Measurements from ENCODE around the gene TECTB.

The TECTB gene

DNA sequence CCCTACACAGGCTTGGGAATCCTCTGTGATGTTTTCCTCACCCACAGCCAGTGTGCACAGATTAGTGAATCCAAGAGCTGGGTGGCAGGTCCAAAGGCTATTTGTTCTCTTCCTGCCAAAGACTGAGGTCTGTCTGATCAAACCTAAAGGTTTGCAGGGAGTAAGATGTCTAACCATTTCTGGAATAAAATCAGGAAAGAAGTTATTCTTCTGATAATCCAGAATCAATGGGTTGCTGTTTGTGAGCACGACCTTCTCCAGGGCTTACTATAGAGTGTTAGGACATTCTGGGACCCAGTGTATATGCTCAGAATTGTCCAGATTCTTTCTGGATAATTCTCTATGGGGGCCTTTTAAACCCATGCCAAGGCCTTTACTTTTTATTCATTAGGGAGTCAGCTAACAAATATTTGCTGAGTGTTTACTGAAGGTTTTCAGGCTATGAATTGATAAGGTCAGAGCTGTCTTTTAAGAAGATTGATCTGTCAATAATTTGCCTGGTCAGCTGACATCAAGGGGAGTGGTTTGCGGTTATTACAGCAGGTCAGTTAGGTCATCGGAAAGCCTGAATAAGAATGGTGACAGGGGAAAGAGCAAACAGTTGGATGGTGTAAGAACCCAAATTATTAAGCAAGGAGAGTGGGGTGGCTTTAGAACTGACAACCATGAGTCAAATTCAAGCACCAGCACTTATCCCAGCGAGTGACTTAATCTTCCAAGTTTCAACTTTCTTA lies 7.5 kb upstream of the TECTB start:
- DNase-seq: no peak

DNA sequence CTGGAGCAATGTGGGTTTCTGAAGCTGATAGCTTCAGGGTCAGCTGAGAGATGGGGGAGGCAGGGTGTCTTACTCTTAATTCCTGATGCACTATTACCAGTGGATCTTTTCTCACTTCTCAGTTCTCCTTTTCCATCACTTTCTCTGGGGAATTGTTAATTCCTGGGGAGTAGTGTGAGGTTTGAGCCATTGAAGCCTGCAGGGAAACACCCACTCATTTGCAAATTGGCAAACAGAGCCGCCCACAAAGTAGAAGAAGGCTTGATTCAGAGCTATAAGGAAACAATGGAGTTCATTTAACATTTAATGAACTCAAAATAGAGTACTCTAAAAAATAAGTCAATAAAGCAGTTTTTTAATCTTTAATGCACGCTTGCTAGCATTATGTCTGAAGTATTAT lies 4.3 kb upstream of the TECTB start:
- no peak for DNase-seq

DNA sequence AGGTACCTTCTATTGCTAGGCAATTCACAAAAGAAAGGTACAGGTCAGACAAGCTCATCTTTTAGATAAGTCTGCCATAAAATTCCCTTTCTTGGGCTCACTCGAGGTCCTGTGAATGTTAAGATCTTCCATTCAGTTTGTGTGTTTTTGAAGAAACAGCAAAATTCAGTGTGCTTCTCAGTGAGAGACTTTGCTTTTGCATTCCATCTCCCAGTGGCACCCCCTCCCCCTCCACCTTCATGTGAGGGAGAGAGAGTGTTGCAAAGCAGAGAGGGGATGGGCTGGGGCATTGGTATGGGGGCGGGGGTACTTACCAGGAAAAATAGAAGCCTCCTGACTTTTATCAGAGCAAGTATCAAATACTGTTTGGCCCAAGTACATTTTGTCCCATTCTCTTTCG lies 3.8 kb upstream of the TECTB start:
- DNase-seq: no peak

DNA sequence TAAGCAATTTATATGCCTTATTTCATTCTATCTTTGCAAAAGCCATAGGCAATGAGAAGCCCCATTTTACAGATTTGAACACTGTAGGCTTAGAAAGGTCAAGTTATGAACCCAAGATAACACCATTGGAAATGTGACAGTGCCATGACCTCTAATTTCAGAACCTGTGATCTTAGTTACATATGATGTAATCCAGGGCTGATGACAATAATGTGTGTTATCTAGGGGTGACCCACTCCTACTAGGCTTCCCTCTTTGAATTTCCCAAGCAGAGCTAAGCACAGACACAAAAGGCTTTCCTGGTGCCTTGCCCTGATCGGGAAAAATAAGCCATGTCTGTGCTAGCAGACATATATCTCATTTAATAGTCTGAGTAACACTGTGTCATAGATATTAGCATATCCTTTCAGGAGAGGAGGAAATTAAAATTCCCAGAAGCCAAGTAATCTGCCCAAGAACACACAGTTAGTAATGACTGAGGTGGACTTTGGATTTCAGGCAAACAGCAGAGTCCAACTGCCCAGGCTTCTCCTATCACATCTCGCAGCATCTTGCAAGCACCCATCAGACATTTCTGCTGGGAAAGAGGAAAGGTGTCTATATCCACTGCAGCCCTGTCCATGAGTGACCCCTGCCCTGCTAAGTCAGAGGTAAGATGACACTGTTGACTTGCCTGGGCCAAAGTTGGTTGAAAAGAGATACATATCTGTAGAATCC lies 2.8 kb upstream of the TECTB start:
- no peak for DNase-seq

DNA sequence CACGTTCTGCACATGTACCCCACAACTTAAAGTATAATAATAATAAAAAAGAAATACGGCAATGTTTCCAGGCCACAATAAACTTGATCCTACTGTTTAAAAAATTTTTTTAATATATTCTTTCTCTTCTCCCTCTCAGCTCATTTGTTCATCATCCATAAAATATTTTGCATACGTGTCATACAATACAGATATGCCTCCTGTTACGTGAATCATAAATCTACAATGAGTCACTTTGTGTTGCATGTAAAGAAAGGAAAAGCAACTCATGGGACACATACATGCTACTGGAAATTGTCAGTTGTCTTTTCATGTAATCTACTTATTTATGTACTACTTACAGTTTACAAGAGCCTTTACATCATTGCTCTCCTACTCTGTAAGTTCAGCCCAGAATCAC lies 1.1 kb upstream of the TECTB start:
- DNase-seq: no peak

DNA sequence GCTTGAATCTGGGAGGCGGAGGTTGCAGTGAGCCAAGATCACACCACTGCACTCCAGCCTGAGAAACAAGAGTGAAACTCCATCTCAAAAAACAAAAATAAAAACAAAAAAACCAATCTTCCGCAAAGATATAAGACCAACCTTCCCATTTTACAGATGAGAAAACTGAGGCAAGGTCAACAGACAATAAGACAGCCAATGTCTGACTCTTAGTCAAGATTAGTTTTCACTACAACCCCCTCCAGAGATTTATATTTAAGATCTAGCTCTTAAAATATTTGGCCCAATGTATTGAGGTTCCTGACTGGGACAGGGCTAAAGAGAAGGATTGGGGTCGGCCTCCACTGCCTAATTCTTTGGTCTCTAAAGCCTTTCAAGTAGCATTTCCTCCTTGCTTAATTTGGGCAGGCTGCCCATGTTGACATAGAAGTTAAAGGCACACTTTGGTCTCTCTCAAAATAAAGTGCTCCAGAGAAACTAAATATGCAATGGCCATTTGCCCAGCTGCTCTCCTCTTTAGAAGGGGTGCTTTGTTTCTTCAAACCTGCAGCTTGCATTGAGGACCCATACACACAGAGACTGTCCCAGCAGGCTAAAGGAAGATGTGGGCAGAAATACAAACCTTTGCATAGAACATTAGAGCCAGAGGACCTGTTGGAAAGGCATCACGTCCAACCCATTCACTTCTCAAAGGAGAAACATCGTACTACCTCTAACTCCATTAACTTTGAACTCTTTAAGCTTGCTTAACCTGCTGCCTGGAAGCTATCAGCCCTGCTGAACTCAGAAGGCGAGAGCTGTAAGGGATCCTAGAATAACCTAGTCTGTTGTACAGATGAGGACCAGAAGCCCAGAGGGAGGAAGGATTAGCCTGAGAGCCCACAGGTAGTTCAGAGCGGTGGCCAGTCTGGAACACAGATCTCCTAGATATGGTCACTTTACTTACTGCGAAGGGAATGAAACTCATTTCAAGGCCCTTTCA lies 3.9 kb downstream of the TECTB start:
- DNase-seq: no peak

DNA sequence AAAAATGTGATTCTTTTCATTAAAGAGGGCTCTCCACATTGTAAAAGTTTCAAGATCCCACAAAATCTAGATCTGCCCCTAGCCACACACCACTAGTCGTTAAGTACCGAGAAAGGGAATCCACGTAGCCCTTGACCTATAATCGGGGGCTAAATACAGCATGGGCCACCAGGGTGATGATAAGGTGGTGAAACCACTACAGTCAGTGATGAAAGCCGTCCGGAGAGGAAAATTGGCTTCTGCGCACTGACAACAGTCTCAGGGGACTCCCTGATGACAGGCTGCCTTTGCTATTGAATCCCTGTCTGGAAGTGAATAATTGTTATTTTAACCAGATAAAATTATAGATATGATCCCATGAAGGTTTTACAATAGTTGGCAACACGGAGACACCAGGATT lies 4.6 kb downstream of the TECTB start:
- no peak for DNase-seq

- DNase-seq: no peak
Measured at GRCh38 chr10:112288486-112288885, 5.3 kb downstream of the TECTB start.

DNA sequence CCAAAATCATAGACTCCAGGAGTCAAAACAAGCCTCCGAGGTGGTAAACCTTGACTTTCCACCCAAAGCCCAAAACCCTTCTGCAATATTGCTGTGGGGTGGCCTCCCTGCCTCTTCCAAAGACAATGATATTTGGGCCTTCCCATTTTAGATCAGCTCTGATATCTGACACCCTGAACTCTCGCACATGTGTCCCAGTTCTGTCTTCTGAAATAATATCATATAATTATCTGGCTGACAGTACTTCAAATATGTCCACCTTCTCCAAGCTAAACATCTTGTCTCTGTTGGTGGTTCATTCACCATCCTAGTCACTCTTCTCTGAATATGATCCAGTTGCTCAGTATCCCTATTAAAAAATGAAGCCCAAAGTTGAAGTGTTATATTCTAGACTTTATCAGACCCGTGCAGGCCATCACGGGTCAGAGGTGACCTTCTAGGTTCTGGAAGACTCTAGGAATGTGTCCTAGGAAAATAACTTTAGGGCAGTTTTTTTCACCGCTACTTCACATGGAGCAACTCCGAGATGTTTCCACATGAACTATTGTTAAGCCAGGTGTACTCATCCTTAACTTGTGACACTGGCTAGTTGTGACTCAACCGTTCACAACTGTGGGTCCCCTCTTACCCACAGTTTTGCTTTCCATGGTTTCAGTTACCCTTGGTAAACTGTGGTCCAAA lies 6.3 kb downstream of the TECTB start:
- no peak for DNase-seq

DNA sequence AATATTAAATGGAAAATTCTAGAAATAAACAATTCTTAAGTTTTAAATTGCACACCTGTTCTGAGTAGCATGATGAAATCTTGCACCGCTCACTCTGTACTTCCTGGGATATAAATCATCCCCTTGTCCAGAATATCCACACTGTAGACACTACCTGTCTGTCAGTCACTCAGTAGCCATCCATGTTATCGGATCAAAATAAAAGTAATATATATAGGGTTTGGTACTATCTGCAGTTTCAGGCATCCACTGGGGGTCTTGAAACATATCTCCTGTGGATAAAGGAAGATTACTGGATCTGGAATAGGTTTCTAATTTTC lies 6.8 kb downstream of the TECTB start:
- no peak for DNase-seq

DNA sequence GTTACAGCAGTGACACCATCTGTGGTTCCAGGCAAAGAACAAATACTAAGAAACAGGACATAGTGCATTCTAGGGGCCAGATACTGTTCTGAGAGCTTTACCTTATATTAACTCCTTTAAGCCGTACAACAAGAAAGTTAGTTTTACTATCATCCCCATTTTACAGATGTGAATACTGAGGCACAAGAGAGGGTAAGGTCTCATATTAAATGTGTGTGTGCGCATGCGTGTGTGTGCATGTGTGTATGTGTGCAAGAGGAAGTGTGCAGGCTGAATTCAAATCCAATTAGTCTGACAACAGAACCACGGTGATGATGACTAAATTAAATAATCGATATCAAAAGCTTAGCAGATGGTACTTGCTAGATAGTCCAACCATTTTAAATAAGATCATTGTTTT lies 11.0 kb downstream of the TECTB start:
- DNase-seq: no peak

DNA sequence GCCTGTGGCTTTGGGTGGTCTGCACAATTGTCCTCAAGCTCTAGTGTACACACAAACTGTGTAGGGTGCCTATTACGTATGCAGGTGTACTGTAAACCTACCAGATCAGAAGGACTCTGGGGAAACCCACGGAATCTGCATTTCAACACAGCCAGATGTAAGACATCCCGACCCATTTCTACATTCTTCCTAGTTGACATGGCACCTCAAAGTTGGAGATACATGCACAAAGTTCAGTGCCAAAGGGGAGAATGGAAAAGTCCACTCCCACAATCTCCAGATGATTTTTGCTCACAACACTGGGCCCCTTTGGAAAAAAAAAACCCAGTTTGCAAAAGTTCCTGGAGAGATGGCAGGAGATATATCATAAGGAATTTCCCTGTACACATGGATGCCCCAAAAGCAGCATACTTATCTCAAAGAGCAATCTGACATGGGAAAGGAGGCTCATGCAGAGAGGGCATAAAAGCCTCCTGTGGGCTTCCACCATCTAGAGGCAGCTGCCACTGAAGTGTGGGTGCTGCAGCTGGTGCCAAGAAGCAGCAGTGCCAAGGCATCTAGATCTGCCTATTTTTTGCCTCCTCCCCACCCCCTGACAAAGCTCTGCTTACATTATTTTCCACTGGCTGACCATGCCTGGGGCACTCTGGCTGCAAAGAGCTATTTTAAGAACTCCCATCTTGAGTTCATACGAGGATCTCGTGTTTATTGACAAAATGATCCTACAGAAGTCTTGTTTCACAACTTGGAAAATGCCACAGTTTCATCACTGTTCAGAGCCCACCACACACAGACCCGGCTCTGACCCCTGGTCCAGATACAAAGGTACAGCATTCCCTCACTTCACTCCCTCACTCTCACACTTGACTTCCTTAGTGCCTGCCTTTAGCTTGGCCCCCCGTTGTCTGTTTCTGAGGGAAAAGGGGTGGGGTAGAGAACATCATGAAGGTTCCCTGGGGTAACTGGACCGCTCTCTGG lies 12.9 kb downstream of the TECTB start:
- DNase-seq: no peak

DNA sequence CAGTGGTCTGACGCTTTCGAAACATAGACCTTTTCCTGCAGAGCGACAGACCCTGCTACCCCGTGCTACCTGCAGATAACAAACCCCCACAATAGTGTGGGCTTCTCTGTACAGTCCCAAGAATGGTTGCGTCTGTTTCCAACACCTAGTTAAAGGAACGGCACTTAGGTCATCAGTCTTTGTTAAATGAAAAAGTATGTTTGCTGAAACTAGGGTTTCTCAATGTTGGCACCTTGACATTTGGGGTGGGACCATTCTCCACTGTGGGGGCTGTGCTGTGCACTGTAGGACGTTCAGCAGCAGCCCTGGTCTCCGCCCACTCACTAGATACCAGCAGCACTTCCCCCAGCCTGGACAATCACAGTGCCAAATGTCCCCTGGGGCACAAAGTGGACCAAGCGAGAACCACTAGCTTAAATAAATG lies 13.7 kb downstream of the TECTB start:
- DNase-seq: no peak

DNA sequence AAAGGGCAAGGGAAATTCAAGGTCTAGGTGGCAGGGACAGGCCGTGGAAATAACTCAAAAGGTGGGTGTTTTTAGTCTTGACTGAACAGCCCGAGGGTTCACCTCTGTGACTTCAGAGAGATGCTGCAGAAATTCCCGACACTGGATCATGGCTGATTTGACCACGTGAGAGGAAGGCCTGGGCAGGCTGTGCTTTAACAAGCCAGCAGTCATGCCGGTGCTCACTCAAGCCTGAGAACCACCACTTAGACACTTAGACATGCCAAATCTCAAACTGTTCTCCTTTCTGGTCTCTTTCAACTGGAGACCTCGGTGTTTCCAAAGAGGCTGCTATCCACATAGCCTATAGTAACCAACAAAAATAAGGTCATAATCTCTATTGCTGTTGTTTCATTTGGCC lies 15.4 kb downstream of the TECTB start:
- no peak for DNase-seq

DNA sequence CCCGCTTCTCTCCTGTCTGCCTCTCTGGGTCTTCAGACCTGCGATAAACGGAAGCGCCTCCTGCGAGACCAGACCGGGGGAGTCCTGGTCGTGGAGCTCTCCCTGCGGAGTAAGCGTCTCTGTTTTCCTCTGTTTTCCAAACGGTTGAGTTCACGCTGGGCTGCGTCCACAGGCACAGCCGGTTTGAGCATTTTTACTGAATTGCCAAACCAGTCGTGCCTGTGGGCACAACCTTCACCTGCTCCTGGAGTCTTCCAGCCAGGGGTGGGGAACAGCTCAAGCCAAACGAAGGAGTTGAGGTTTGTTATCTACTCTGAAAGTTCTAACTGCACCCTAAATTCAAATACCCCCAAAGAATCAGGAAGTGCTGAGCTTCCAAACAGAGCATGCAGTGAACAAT lies 16.3 kb downstream of the TECTB start:
- no peak for DNase-seq

- no peak for DNase-seq
Measured at GRCh38 chr10:112302335-112302734, 19.1 kb downstream of the TECTB start.

GRCh38 chr10:112303528-112303927 lies 20.3 kb downstream of the TECTB start:
- DNase-seq: no peak

DNA sequence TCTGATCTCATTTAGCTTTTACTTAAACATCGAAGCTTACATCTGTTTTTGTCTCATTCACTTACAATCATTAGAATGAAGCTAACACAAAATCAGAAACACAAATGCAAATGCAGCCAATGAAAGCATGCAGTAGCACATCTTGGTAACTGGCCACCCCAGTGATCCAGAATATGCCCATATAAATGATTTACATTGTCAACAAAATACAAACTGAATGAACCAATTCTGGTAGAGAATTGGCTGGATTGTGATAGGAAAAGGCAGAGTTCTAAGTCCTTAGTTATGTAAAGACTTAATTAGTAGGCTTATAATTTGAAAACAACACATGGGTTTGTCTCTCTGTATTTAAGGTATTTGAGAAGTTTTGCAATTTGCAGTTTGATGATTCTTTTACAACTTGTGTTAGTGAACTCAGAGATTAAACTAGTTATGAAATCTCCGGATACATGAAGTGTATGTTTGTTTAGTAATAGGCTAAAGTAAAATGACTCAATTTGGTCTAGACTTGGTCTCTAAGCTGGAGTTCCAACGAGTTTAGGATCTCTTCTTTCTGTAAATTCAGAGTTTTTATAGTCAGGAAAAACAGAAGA lies 21.2 kb downstream of the TECTB start:
- no peak for DNase-seq

GRCh38 chr10:112307358-112308124 lies 24.3 kb downstream of the TECTB start:
- peak; percentile 6 for DNase-seq

- DNase-seq: no peak
Measured at GRCh38 chr10:112308125-112308502, 24.9 kb downstream of the TECTB start.

DNA sequence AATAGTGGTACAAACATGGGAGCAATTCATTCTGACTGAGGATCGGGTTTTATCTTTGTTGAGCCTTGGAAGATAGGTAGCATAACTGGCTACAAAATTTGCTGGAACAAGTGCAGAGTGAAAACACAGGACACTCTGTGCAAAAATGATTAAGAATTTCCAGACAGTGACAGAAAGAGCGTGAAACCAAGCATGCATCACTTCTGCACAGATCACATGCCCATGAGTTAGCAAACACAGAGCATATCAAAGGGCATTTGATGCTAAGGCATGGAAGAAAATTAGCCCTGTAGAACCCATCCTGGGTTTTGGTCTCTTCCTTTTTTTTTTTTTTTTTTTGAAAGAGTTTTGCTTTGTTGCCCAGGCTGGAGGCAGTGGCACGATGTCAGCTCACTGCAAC lies 28.3 kb downstream of the TECTB start:
- DNase-seq: no peak
